ENCODE measurements around the gene MSH3.
"Not testable (repeated sequence)": the region's sequence is repeated elsewhere in the genome, so short reads cannot be mapped to it uniquely, and the experiment has no call there.

MSH3 gene

GRCh38 chr5:80656425-80656824 lies 2.0 kb downstream of the MSH3 start:
- no peak for DNase-seq (ENCODE audit: low spot score)

DNA sequence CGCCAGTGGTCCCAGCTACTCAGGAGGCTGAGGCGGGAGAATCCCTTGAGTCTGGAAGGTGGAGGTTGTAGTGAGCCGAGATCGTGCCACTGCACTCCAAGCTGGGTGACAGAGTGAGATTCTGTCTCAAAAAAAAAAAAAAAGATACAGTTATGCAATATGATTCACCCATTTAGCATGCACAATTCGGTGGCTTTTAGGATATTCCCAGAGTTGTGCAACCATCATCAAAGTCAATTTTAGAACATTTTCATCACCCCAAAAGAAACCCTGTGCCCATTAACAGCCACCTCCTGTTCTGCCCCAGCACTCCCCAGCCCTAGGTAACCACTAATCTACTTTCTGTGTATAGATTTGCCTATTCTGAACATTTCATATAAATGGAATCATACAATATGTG lies 4.7 kb downstream of the MSH3 start:
- no peak for DNase-seq (ENCODE audit: low spot score)

- not testable (repeated sequence) for DNase-seq (ENCODE audit: low spot score)
These were observed 6.2 kb downstream of the MSH3 start for GRCh38 chr5:80660661-80661060.

DNA sequence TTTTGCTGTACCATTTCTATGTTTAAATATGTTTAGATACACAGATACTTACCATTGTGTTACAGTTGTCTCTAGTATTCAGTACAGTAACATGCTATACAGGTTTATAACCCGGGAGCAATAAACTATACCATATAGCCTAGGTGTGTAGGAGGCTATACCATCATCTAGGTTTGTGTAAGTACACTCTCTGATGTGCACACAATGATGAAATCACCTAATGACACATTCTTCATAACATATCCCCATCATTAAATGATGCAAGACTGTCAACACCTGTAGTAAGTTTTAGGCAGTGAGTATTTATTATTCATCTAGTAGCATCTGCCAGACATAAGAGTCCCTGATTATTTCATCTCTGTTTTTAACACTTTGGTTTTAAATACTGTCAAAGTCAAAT lies 7.7 kb downstream of the MSH3 start:
- DNase-seq (ENCODE audit: low spot score): no peak

DNA sequence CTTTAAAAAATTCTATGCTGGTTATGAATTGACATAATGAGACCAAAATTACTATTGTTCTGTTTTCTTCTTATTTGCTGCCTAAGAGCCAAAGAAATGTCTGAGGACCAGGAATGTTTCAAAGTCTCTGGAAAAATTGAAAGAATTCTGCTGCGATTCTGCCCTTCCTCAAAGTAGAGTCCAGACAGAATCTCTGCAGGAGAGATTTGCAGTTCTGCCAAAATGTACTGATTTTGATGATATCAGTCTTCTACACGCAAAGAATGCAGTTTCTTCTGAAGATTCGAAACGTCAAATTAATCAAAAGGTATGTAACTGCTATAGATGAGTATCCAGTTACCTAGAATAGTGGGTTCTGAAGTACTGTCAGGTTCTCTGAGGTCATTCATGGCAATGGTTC lies 10.6 kb downstream of the MSH3 start:
- DNase-seq (ENCODE audit: low spot score): no peak

DNA sequence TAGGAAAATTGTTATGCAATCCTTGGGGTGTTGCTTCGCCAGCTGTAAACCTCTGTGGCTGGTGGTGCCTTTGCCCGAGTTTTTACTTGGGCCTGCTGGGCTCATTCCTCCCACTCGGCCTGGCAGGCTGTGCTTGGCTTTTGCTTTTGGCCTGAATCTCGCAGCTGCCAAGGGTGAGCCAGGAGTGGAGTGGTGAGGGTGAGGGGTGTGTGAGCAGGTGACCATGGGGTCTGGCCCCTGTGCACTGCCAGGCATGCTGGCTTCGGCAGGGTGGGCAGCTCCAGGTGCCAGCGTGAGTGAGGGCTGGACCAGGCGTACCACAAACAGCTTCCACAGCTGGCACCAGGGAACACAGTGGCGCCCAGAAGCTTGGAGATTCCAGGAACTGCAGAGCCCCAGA lies 12.9 kb downstream of the MSH3 start:
- no peak for DNase-seq (ENCODE audit: low spot score)

DNA sequence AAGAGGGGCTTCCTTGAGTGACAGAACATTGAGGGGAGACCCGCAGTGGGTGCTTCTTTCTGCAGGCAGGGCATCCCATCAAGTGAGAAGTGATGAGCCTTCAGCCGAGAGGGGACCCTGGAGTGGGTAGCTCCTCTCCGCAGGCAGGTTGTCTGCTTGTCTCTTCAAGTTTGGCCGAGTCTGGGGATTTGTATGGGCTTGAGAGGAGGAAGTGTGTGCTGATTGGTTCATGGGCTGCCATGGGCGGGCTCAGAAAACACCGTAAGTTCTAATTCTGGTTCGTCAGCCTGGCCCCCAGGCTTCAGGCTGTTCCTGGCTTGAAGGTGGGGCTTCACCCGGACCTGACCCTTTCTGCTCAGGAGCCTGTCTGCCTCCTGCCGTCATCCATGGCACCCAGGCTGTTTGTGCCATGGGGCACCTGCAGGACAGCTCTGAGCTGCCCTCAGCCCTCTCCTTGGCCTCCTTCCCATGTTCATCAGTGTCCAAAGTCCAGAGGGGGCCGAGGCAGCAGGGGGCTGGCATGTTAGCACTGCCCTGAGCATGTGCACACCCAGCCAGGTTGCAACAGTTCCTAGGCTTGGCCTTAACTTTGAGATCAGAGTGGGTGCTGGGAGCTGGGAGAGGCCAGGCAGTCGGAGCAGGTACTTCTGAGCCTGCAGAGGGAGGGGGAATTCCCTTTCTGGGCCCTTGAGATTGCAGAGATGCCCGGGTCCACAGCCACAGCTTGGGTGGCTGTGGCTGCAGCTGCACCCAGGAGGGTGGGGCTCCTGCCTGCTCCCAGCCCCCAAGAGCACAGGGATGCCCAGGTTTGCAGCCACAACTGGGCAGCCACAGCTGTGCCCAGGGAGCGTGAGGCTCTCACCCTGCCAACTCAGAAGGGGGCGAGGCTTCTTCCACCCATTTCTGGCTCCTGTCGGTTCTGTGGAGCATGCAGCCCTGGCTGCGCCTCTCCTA lies 13.8 kb downstream of the MSH3 start:
- DNase-seq (ENCODE audit: low spot score): no peak

DNA sequence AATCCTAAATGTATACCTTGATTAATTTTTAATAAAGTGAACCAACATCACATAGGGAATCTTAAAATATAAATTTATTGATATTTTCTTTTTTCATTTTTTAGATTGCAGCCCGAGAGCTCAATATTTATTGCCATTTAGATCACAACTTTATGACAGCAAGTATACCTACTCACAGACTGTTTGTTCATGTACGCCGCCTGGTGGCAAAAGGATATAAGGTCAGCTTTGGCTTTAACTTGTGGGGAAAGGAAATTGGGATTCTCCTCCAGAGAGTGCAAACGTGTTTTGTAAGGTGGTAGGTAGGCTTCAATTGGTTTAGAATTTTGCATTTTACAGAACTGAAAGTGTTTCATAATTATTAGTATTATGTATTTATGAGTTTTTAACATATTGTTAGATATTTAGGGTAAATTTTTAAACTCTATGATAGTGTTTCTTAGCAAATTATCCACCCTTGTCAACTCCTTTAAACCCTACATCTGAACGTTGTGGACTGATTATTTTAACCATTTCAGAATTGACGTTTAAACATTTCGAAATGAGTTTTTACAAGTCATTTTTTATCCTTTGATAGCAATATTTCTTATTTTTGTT lies 17.8 kb downstream of the MSH3 start:
- DNase-seq (ENCODE audit: low spot score): peak; percentile 68

DNA sequence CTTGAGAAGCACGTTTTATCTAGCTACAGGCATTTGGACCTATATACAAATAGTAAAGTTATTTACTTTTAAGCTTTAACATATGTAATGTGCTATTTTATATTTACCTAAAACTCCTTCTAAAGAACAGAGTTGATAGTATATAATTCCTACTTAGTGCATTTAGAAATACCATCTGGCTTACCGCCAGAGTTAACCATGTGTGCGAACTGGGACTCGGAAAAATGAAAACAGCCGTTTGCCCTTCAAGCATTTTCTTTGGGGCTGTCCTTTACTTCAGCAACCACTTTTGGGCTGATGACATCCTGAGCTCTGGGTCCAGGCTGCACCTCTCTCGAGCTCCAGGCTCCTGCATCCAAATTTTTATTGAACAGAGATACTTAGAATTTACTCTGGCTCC lies 22.3 kb downstream of the MSH3 start:
- DNase-seq (ENCODE audit: low spot score): no peak

DNA sequence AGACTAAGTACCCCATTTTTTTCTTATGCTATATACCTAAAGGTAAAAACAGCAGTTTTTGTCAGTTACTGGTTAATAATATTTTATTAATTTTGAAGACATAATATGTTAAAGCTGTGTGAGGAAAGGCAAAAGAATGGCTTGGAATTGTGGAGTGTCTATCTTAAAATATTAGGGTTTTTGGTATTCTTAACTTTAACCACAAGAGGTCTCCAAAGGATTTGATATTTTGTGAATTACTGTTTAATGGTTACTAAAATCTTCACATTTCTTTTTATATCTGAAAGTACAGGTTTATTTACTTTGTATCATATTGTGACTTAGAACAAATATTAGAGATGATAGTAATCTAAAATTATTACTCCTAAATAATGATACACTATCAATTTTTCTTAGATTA lies 32.3 kb downstream of the MSH3 start:
- peak; percentile 25 for DNase-seq (ENCODE audit: low spot score)

DNA sequence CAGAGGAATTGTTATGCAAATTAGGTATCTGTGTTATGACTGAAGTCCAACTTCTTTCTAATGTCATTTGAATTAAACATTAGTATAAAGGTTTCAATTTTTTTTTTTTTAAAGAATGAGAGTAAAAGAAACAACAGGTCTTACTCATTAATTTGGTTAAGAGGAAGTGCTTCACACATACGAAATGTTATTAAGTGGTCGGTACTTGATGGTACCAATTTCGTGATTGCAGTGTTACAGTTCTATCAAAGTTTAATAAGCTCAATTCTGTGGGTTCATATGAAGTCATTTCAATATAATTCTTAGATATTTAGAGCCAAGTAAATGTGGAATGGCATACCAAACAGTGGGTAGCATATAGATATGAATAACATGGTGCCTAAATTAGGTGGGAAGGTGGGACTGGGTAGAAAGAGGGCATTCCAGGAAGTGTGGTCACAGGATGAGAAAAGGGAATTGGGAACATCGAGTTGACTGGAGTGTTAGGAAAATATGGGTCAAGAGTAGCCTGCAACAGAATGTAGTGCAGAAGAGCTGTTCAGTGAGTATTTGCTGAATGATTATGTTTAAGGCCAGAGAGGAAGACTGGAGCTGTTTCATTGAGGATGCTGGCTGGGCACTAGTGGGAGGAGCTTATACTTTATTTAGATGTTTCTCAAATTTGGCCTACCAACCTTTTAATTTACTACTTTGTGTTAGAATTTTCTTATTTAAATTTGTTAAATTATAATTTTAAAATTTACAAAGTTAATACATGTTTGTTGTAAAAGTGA lies 34.4 kb downstream of the MSH3 start:
- DNase-seq (ENCODE audit: low spot score): no peak

DNA sequence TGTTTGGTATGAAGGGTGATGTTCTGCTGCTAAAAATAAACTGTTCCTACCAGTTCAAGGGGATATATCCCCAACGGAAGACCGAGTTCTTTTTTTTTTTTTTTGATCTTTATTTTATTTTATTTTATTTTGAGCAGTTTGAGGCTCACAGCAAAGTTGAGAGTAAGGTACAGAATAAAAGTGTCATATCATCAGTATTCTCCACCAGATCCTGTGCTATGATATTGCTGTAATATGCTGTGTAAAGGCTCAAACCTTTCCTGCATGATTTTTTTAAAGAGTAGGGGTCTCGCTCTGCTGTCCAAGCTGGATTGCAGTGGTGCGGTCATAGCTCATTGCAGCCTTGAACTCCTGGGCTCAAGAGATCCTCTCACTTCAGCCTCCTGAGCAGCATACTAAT lies 35.2 kb downstream of the MSH3 start:
- no peak for DNase-seq (ENCODE audit: low spot score)

GRCh38 chr5:80695666-80696065 lies 41.2 kb downstream of the MSH3 start:
- DNase-seq (ENCODE audit: low spot score): no peak

- DNase-seq (ENCODE audit: low spot score): no peak
These were observed 42.0 kb downstream of the MSH3 start for GRCh38 chr5:80696450-80696849.

GRCh38 chr5:80697100-80697499 lies 42.6 kb downstream of the MSH3 start:
- DNase-seq (ENCODE audit: low spot score): no peak

DNA sequence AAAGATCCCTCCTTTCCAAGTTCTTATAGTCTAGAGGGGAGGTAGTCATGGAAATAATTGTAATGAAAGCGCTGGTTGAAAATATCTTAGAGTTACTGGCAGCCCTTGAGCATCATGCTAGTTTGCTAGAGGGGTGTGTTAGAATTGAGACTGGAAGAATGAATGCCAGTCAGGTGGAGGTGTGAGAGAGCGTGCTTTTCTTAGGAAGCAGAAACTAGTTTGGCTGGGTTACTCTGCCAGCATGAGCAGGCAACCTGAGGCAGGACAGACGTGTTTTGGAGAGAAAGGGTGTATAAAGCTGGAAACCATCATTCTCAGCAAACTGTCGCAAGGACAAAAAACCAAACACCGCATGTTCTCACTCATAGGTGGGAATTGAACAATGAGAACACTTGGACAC lies 43.9 kb downstream of the MSH3 start:
- no peak for DNase-seq (ENCODE audit: low spot score)

- no peak for DNase-seq (ENCODE audit: low spot score)
These were observed 47.1 kb downstream of the MSH3 start for GRCh38 chr5:80701597-80701996.

DNA sequence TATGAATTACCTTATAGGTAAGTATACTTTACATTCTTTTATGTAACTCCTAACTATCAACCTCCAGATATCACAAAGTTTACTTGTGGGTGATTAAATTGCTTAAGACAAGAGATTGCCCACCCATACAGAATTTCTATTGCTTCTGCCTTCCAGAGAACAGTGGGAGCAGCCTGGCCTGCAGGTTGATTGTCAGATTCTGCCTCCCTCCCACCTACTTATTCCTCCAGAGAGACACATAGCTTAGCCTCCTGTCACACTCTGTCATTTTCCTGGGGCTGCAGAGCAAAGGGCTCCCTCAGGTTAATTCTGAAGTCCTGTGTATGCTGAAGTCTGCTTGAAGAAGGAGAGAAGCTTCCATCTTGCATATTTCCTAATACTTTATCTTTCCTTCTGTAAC lies 48.8 kb downstream of the MSH3 start:
- DNase-seq (ENCODE audit: low spot score): no peak

DNA sequence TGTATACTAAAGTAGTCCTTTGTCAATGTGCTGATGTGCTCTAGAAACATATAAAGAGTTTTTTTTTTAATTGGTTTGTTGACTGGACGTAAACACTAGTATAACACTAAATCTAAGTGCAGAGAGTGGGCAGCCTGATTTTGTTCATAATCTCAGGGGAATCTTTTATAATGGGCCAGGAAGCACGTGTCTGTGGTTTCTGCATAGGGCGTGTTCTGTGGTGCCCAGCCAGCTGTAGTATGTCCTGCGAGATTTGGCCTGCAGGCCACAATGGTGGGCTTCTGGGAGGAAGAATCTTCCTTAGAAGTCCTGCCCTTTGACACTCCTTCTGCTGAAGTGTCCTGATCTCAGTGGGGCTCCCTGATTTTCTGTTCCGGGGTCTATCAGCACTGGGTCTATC lies 49.3 kb downstream of the MSH3 start:
- DNase-seq (ENCODE audit: low spot score): no peak

- no peak for DNase-seq (ENCODE audit: low spot score)
These were observed 49.8 kb downstream of the MSH3 start for GRCh38 chr5:80704221-80704620.

DNA sequence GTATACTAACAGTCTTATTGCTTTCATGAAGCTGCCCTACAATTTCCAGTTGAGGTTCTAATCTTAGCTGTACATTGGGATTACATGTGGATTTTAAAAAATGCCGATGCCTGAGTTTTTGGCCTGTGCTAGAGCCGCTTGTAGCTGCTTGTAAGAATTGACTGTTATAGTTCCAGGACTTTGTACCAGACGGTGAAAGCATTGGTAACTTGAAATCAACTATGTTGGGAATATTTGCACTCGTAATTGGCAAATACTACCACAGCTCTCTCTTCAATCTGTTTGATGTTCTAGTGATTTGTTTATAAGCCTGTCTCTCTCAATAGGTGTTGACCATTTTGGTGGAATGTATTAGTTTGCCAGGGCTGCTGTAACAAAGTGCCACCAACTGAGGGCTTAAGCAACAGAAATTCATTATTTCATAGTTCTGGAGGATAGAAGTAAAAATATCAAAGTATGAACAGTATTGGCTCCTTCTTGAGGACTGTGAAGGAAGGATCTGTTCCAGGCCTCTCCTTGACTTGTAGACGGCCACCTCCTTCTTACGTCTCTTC lies 50.8 kb downstream of the MSH3 start:
- no peak for DNase-seq (ENCODE audit: low spot score)

- no peak for DNase-seq (ENCODE audit: low spot score)
These were observed 51.3 kb downstream of the MSH3 start for GRCh38 chr5:80705801-80706200.
